CD8-positive, alpha-beta memory T cell (primary cell): ENCODE data around the gene UBA7. TPM values are rescaled to one million over a fixed set of nuclear protein-coding genes. Genes with fewer than 3 reads are reported as not detected.
A peak's percentile ranks its signal among the peaks of the same experiment; 100 is the strongest.

Source experiments
- CTCF ChIA-PET: fragments of 350-600 bp; sonication (Branson Sonifier 250); formaldehyde crosslinking; loops from one replicate; lab custom pipeline; 2021; ENCODE audit warnings: antibody characterized with exemption; lab: Charles Lee
- POLR2A ChIA-PET: fragments of 350-600 bp; sonication (Branson Sonifier 250); formaldehyde crosslinking; loops from one replicate; lab custom pipeline; 2021; ENCODE audit warnings: antibody characterized with exemption; lab: Charles Lee
- DNase-seq, 5 donors: peaks; one replicate each; pipeline versions ENCODE4 v3.0.0 to v3.0.0-alpha.2; 2020 to 2022; ENCODE audit warnings: mixed read lengths in 1 of 5
- H3K27ac ChIP-seq: one replicate; pipeline ENCODE4 v1.7.0; 2013; ENCODE audit warnings: low read depth, mild to moderate bottlenecking, low read length, moderate library complexity
- H3K27me3 ChIP-seq: 2 replicates; pipeline ENCODE4 v1.7.0; 2013; ENCODE audit warnings: low read length, mild to moderate bottlenecking; ENCODE audit not compliant: insufficient read depth, poor library complexity, severe bottlenecking
- H3K36me3 ChIP-seq: 2 replicates; pipeline ENCODE4 v1.7.0; 2013; ENCODE audit warnings: mild to moderate bottlenecking, low read length, moderate library complexity; ENCODE audit not compliant: insufficient read depth
- H3K4me1 ChIP-seq: 2 replicates; pipeline ENCODE4 v1.7.0; 2013; ENCODE audit warnings: mild to moderate bottlenecking, low read length, moderate library complexity; ENCODE audit not compliant: insufficient read depth
- H3K4me3 ChIP-seq: 2 replicates; pipeline ENCODE4 v1.7.0; 2013; ENCODE audit warnings: mild to moderate bottlenecking, low read length
- H3K9me3 ChIP-seq: 2 replicates; pipeline ENCODE4 v1.7.0; 2013; ENCODE audit warnings: mild to moderate bottlenecking, low read length
- H3K27ac Mint-ChIP-seq, 8 donors: one replicate each; pipeline ENCODE4 v1.8.0; 2020 to 2021; ENCODE audit warnings: mixed read lengths in 8 of 8, mild to moderate bottlenecking in 6 of 8, inconsistent platforms in 3 of 8, moderate library complexity in 3 of 8
- H3K27me3 Mint-ChIP-seq, 2 donors: one replicate each; pipeline ENCODE4 v1.8.0; 2020 to 2021; ENCODE audit warnings: mixed read lengths in 2 of 2, mild to moderate bottlenecking in 1 of 2, moderate library complexity in 1 of 2
- H3K36me3 Mint-ChIP-seq, 3 donors: one replicate each; pipeline ENCODE4 v1.8.0; 2020 to 2021; ENCODE audit warnings: mixed read lengths in 3 of 3, inconsistent platforms in 1 of 3, mild to moderate bottlenecking in 1 of 3
- H3K4me1 Mint-ChIP-seq, 3 donors: one replicate each; pipeline ENCODE4 v1.8.0; 2020 to 2021; ENCODE audit warnings: mixed read lengths in 3 of 3, inconsistent platforms in 1 of 3, mild to moderate bottlenecking in 1 of 3
- H3K4me3 Mint-ChIP-seq, 7 donors: one replicate each; pipeline ENCODE4 v1.8.0; 2020 to 2021; ENCODE audit warnings: mixed read lengths in 7 of 7, mild to moderate bottlenecking in 6 of 7, moderate library complexity in 4 of 7, inconsistent platforms in 2 of 7
- H3K9me3 Mint-ChIP-seq, 5 donors: one replicate each; pipeline ENCODE4 v1.8.0; 2020 to 2022; ENCODE audit warnings: mixed read lengths in 5 of 5, mild to moderate bottlenecking in 3 of 5, moderate library complexity in 2 of 5, inconsistent platforms in 1 of 5
- polyA plus RNA-seq: library from polyadenylated mRNA; unstranded; fragments of 300-500 nt; fragmentation: Illumina TruSeq; gene quantifications from one replicate; pipeline ENCODE4 v1.2.3, GENCODE V29; 2021
- total RNA-seq, 2 experiments: library from RNA; stranded (reverse); gene quantifications; one replicate each; pipeline ENCODE4 v1.2.3, GENCODE V29; 2021

Gene UBA7
- total and polyA plus RNA-seq, 3 experiments from 2014 or later, result 40.7 to 58.3 (median 57.8) TPM

DNA sequence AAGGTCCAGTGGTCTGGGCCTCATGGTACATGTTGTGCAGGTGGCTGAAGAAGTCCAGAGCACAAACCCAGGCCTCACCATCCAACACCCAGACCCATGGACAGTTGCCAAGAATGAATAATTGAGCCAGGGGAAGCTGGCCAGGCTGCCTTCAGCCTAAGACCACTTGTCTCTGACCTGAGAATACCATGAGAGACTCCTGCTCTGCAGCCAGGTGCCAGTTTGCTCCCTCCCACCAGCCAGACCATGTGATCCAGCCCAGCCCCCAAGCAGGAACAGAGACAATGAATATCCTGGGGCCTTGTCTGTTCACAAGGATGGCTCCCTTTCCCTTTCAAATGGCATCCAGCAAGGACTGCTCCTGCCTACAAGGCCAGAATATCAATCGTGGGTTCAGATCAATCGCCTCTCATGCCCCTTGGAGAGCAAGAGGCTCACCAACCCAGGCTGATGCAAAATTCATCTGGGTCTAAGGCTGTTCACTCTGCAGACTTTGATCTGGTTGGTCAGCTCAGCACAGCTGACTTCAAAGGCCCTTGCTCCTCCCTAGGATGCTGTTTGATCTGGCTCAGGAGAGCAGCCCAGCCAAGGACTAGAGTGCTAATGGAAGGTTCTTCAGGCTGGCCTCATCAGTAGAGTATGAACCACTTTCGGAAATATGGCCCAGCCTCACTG is 29.2 kb upstream of the UBA7 start:
- POLR2A ChIA-PET, result no interaction called here
- H3K4me1 ChIP-seq, result no peaks in the 10 kb centered on the region
- CTCF ChIA-PET, result interaction anchor here (7.7 kb wide), 1 partner anchor 39 kb away, joined by 246 read pairs; the partner anchor contains the start of genes CDHR4 and INKA1
- H3K4me3 ChIP-seq, result no peak overlapping the region
- Mint-ChIP-seq H3K27me3 (peaks cover 0 to 2% of the 10 kb centered on the region in 2 donors), H3K9me3 (no peaks in the 10 kb centered on the region), H3K36me3 (peaks cover 0 to 4% (median 0%) of the 10 kb centered on the region in 3 donors), H3K27ac (peak overlapping the region in 2 of 8 donors; percentile 5 to 29), H3K4me3 (no peak overlapping the region), H3K4me1 (peaks cover 0 to 4% (median 2%) of the 10 kb centered on the region in 3 donors)
- no peaks in the 10 kb centered on the region for H3K9me3 ChIP-seq
- H3K27ac ChIP-seq, result no peak overlapping the region
- H3K36me3 ChIP-seq, result no peaks in the 10 kb centered on the region
- DNase-seq, result no peak
- no peaks in the 10 kb centered on the region for H3K27me3 ChIP-seq

DNA sequence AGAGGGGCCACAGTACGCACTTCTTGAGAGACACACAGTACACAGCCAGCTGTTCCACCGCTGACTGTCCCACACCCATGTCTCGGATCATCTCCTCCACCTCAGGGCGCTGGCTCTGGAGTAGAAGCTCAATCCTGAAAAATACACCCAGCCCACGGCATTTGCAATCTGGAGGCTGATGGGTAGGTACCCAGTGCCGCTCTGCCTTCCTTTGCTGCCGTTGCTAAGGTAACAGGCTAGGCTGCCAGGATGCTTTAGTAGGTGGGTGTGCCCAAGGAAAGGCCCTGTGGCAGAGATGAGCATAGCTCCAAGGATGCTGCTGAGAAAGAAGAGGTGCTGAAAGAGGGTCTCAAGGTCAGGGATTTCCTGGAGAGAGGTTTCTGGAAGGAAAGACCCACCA is 28.1 kb upstream of the UBA7 start:
- Histone ChIP-seq H3K4me3 (no peak overlapping the region), H3K36me3 (no peaks in the 10 kb centered on the region), H3K4me1 (no peaks in the 10 kb centered on the region), H3K27me3 (no peaks in the 10 kb centered on the region), H3K27ac (no peak overlapping the region), H3K9me3 (no peaks in the 10 kb centered on the region)
- no peaks in the 10 kb centered on the region for H3K36me3 Mint-ChIP-seq
- H3K4me1 Mint-ChIP-seq, result peaks cover 0 to 4% (median 2%) of the 10 kb centered on the region in 3 donors
- no peaks in the 10 kb centered on the region for H3K9me3 Mint-ChIP-seq
- POLR2A ChIA-PET, result no interaction called here
- peaks cover 0 to 2% of the 10 kb centered on the region in 2 donors for H3K27me3 Mint-ChIP-seq
- CTCF ChIA-PET, result interaction anchor here (1.1 to 7.7 kb wide), 4 partner anchors 23 to 122 kb away, joined by 4 to 246 read pairs (median 17); partner anchors contain the start of genes AMIGO3, CDHR4, INKA1 and UBA7
- no peak overlapping the region for H3K27ac Mint-ChIP-seq
- DNase-seq, result no peak
- no peak overlapping the region for H3K4me3 Mint-ChIP-seq

DNA sequence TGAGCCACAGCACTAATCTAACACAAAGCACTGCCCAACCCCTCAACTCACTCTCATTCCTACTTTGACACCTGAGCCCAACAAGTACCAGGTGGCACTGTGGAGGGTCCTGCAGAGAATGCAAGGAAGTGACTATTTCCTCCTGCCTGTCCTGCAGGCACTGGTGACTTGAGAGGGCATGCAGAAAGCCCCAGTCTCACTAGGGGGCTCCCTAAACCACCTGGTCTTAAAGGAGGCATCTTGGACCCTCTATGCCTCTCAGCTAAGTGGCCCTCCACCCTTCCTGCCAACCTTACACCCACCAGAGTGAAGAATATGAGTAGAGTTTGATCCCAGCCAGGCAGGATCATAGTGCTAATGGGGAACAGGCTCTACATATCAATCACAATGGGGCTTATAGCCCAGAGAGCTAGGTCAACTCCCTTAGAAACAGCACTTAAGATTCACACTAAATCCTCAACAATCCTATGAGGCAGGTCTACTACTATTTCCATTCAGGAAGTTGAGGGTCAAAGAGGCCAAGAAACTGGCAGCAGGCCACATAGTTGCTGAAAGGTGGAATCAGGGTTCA is 27.5 kb upstream of the UBA7 start:
- no peak overlapping the region for H3K4me3 ChIP-seq
- ChIA-PET CTCF (interaction anchor here (1.1 to 7.7 kb wide), 5 partner anchors 22 to 301 kb away, joined by 4 to 246 read pairs (median 29); partner anchors contain the start of genes AMIGO3, CDHR4, INKA1 and UBA7), POLR2A (no interaction called here)
- no peaks in the 10 kb centered on the region for H3K36me3 ChIP-seq
- Mint-ChIP-seq H3K27ac (no peak overlapping the region), H3K27me3 (peaks cover 0 to 2% of the 10 kb centered on the region in 2 donors), H3K4me1 (peaks cover 0 to 4% (median 2%) of the 10 kb centered on the region in 3 donors), H3K9me3 (no peaks in the 10 kb centered on the region), H3K36me3 (no peaks in the 10 kb centered on the region), H3K4me3 (no peak overlapping the region)
- H3K27ac ChIP-seq, result no peak overlapping the region
- H3K27me3 ChIP-seq, result no peaks in the 10 kb centered on the region
- no peaks in the 10 kb centered on the region for H3K9me3 ChIP-seq
- DNase-seq, result no peak
- no peaks in the 10 kb centered on the region for H3K4me1 ChIP-seq

DNA sequence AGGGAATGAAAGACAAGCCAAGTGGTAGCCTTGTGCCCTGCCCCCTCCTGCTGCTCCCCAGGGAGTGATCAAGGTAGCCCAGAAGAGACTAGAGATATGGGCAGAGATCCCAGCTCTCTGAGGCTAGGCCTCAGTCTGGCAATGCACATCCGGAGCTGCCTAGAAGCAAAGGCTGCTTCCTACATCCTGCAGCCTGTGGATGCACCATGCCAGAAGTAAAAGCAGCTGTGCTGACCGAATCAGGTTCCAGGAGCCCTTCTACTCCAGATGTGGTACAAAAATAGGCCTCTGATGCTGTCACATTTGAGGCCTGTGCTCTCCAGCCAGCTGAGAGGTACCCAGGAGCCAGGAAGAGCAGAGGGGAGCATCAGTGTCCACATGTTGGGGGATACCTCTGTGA is 26.6 kb upstream of the UBA7 start:
- H3K36me3 Mint-ChIP-seq, result no peaks in the 10 kb centered on the region
- no peak overlapping the region for H3K27ac Mint-ChIP-seq
- peaks cover 0 to 4% (median 2%) of the 10 kb centered on the region in 3 donors for H3K4me1 Mint-ChIP-seq
- peaks cover 0 to 2% of the 10 kb centered on the region in 2 donors for H3K27me3 Mint-ChIP-seq
- no peaks in the 10 kb centered on the region for H3K27me3 ChIP-seq
- H3K9me3 ChIP-seq, result no peaks in the 10 kb centered on the region
- no peaks in the 10 kb centered on the region for H3K9me3 Mint-ChIP-seq
- DNase-seq, result no peak
- no peak overlapping the region for H3K27ac ChIP-seq
- no peaks in the 10 kb centered on the region for H3K4me1 ChIP-seq
- POLR2A ChIA-PET, result interaction anchor here (0.9 kb wide), 1 partner anchor 37 kb away, joined by 3 read pairs; the partner anchor contains the start of gene INKA1
- no peak overlapping the region for H3K4me3 Mint-ChIP-seq
- H3K4me3 ChIP-seq, result no peak overlapping the region
- CTCF ChIA-PET, result interaction anchor here (3.2 to 7.7 kb wide), 3 partner anchors 27 to 300 kb away, joined by 29 to 246 read pairs (median 32); partner anchors contain the start of genes CDHR4, INKA1 and UBA7
- no peaks in the 10 kb centered on the region for H3K36me3 ChIP-seq

DNA sequence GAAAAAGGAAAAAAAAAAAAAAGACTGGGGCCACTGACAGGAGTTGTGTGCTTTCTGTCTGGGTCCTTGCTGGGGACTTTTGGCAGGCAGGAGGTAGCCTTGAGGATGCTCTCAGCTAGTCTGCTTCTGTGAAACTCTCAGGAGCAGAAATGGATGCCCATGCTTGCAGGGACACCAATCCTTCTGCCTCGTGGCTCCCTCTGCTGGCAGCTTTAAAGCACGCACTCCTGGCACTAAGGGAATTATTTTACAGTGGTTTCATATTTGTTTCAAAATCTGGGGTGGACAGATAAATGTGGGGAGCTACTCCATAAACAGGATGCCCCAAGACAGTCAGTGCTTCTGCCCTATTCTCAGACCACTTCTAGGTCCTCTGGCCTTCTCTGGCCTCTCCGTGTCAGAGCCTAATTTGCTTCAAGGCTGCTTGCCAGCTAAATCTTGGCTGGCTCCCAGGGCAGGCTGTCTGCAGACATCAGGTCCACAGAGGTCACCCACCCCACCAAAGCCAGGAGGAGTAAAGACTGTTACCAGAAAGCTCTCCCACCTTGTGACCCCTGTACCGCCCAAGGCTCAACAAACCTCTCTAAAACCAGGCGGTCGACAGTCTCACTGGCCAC is 25.5 kb upstream of the UBA7 start:
- no peaks in the 10 kb centered on the region for H3K36me3 ChIP-seq
- Mint-ChIP-seq H3K4me1 (peaks cover 0 to 4% (median 2%) of the 10 kb centered on the region in 3 donors), H3K4me3 (no peak overlapping the region), H3K36me3 (no peaks in the 10 kb centered on the region), H3K9me3 (no peaks in the 10 kb centered on the region), H3K27me3 (peaks cover 0 to 2% of the 10 kb centered on the region in 2 donors), H3K27ac (no peak overlapping the region)
- ChIA-PET CTCF (interaction anchor here (0.7 to 7.7 kb wide), 26 partner anchors 8 to 303 kb away, joined by 3 to 246 read pairs (median 5); partner anchors contain the start of genes AMIGO3, CDHR4, GMPPB and INKA1), POLR2A (interaction anchor here (0.9 to 2.0 kb wide), 2 partner anchors 33 to 36 kb away, joined by 4 to 41 read pairs; partner anchors contain the start of gene INKA1)
- H3K9me3 ChIP-seq, result no peaks in the 10 kb centered on the region
- no peaks in the 10 kb centered on the region for H3K4me1 ChIP-seq
- H3K4me3 ChIP-seq, result no peak overlapping the region
- DNase-seq, result peak; percentile 67 to 88 (median 72)
- H3K27me3 ChIP-seq, result no peaks in the 10 kb centered on the region
- H3K27ac ChIP-seq, result no peak overlapping the region

DNA sequence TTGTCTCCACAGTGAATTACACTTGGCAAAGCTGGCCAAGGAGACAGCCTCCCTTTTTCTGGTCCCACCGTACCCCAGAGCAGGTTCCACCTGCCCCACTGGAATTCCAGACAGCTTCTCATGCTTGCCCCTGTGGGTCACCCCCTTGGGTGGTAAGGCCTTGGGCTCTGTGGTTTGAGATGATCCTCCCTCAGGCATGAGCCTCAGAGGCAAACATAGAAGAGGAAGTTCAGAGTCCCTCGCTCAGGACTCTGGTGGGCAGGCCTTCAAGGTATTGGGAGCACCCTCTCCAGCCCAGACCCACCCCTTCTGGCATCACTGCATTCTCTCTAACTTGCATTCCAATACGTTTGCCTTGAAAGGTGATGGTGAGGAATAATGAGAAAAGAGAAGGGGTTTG is 17.6 kb upstream of the UBA7 start:
- Mint-ChIP-seq H3K27me3 (no peaks in the 10 kb centered on the region), H3K36me3 (peaks cover 0 to 5% (median 0%) of the 10 kb centered on the region in 3 donors), H3K4me1 (no peaks in the 10 kb centered on the region), H3K27ac (peak overlapping the region in 2 of 8 donors; percentile 57 to 70), H3K9me3 (no peaks in the 10 kb centered on the region), H3K4me3 (no peak overlapping the region)
- CTCF ChIA-PET, result interaction anchor here (1.3 to 1.4 kb wide), 2 partner anchors 29 to 292 kb away, joined by 3 to 8 read pairs; partner anchors contain the start of gene INKA1
- no peak overlapping the region for H3K27ac ChIP-seq
- POLR2A ChIA-PET, result no interaction called here
- no peaks in the 10 kb centered on the region for H3K36me3 ChIP-seq
- H3K4me3 ChIP-seq, result no peak overlapping the region
- no peaks in the 10 kb centered on the region for H3K27me3 ChIP-seq
- no peaks in the 10 kb centered on the region for H3K4me1 ChIP-seq
- no peak for DNase-seq
- no peaks in the 10 kb centered on the region for H3K9me3 ChIP-seq

DNA sequence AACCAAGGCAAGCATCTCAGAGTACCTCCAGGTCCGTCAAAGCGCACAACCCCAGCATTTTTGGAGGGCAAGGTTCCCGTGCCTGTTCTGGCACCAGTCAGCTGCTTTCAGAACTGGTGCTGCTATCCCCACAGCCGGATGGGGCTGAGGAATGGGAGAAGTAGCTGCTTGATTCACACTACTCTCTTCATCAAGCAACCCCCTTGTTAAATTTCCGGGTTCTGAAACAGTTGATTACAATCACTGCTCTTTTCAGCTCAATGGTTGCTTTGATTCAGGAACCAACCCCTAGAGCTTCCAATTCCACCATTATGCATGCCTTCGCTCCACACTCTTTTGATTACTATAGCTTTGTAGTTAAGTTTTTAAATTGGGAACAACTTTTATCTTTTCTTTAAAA is 12.3 kb upstream of the UBA7 start:
- no peaks in the 10 kb centered on the region for H3K4me1 Mint-ChIP-seq
- Histone ChIP-seq H3K4me1 (no peaks in the 10 kb centered on the region), H3K36me3 (no peaks in the 10 kb centered on the region), H3K27me3 (no peaks in the 10 kb centered on the region), H3K27ac (no peak overlapping the region), H3K9me3 (no peaks in the 10 kb centered on the region), H3K4me3 (no peak overlapping the region)
- POLR2A ChIA-PET, result no interaction called here
- CTCF ChIA-PET, result interaction anchor here (1.0 to 1.9 kb wide), 4 partner anchors 13 to 23 kb away, joined by 3 to 9 read pairs (median 4); partner anchors contain the start of genes INKA1 and UBA7
- DNase-seq, result no peak
- H3K27me3 Mint-ChIP-seq, result no peaks in the 10 kb centered on the region
- H3K4me3 Mint-ChIP-seq, result no peak overlapping the region
- H3K9me3 Mint-ChIP-seq, result no peaks in the 10 kb centered on the region
- H3K27ac Mint-ChIP-seq, result no peak overlapping the region
- peaks cover 0 to 5% (median 0%) of the 10 kb centered on the region in 3 donors for H3K36me3 Mint-ChIP-seq
